Endothelial cell of umbilical vein (primary cell): ENCODE results near the gene CMSS1. TPM values are rescaled to one million over a fixed set of nuclear protein-coding genes. Genes with fewer than 3 reads are reported as not detected.

Experiments
- BruUV-seq: library from RNA; stranded (reverse); fragments of 400-500 nt; replicated peaks from 2 replicates; lab custom pipeline; 2021; lab: Mats Ljungman, UMichigan
- CTCF ChIA-PET: fragments of 300-600, 350-600 bp; sonication (Branson Sonifier 250); formaldehyde crosslinking; loops from one replicate; lab custom pipeline; 2021; ENCODE audit warnings: antibody characterized with exemption, inconsistent platforms; lab: Charles Lee
- POLR2A ChIA-PET: fragments of 300-600, 350-600 bp; sonication (Branson Sonifier 250); formaldehyde crosslinking; loops from one replicate; lab custom pipeline; 2021; ENCODE audit warnings: antibody characterized with exemption, inconsistent platforms; lab: Charles Lee
- DNase-seq: peaks from one replicate; pipeline ENCODE4 v3.0.0-alpha.2; 2011; ENCODE audit warnings: low read depth, low spot score
- FAIRE-seq: peaks from 2 replicates; lab custom pipeline; 2011; peaks lifted over from hg19 to GRCh38; lab: Jason Lieb, UNC
- H2AFZ ChIP-seq: 2 replicates; pipeline ENCODE4 v1.6.0; 2012; ENCODE audit warnings: low read depth, low read length, control low read depth, inconsistent platforms
- H3K27ac ChIP-seq: 2 replicates; pipeline ENCODE4 v1.5.1; 2011; ENCODE audit warnings: low read depth, mild to moderate bottlenecking, control low read depth, low read length, moderate library complexity; ENCODE audit not compliant: insufficient read depth
- H3K27me3 ChIP-seq, 2 experiments: 2 replicates each; pipeline versions ENCODE4 v1.6.0 to v1.6.1; 2011; ENCODE audit warnings: low read length in 2 of 2, mixed read lengths in 1 of 2; ENCODE audit not compliant: control insufficient read depth in 2 of 2, insufficient read depth in 2 of 2
- H3K36me3 ChIP-seq, 2 experiments: 2 replicates in 1 of 2; 3 replicates in 1 of 2; pipeline ENCODE4 v1.5.1; 2011; ENCODE audit warnings: low read length in 2 of 2, mild to moderate bottlenecking in 1 of 2, moderate library complexity in 1 of 2; ENCODE audit not compliant: control insufficient read depth in 2 of 2, insufficient read depth in 2 of 2; ENCODE audit errors: extremely low read depth in 1 of 2
- H3K4me1 ChIP-seq: 3 replicates; pipeline ENCODE4 v1.5.1; 2011; ENCODE audit warnings: mild to moderate bottlenecking, low read length; ENCODE audit not compliant: control insufficient read depth, insufficient read depth; ENCODE audit errors: extremely low read depth
- H3K4me2 ChIP-seq: 2 replicates; pipeline ENCODE4 v1.6.1; 2011; ENCODE audit warnings: low read length, control low read depth, mixed read lengths; ENCODE audit not compliant: insufficient read depth
- H3K4me3 ChIP-seq, 3 experiments: fragments of 200-600 bp in 1 of 3; sonication (generic), shearing (Covaris generic) in 1 of 3; replicated peaks in 1 of 3; 2 replicates each; pipeline ENCODE4 v1.5.1; 2011 to 2016; ENCODE audit warnings: control low read depth in 3 of 3, low read length in 3 of 3, mild to moderate bottlenecking in 2 of 3, inconsistent platforms in 1 of 3, low read depth in 1 of 3, moderate library complexity in 1 of 3; ENCODE audit not compliant: insufficient read depth in 1 of 3
- H3K79me2 ChIP-seq: 2 replicates; pipeline ENCODE4 v1.6.0; 2012; ENCODE audit warnings: low read length, inconsistent platforms; ENCODE audit not compliant: control insufficient read depth, insufficient read depth
- H3K9ac ChIP-seq: replicated peaks from 2 replicates; pipeline ENCODE3; 2011; ENCODE audit warnings: low read length, control low read depth; ENCODE audit not compliant: insufficient read depth; ENCODE audit errors: extremely low read depth
- H3K9me1 ChIP-seq: replicated peaks from 3 replicates; pipeline ENCODE4 v1.6.0; 2011; ENCODE audit warnings: mild to moderate bottlenecking, low read length; ENCODE audit not compliant: control insufficient read depth, insufficient read depth; ENCODE audit errors: extremely low read depth
- H3K9me3 ChIP-seq: replicated peaks from 2 replicates; pipeline ENCODE4 v1.5.1; 2012; ENCODE audit warnings: low read length, inconsistent platforms; ENCODE audit not compliant: control insufficient read depth, insufficient read depth
- H4K20me1 ChIP-seq: replicated peaks from 2 replicates; pipeline ENCODE3; 2011; ENCODE audit warnings: mild to moderate bottlenecking, low read length; ENCODE audit not compliant: control insufficient read depth, insufficient read depth; ENCODE audit errors: extremely low read depth
- CTCF ChIP-seq, 2 donors: IDR thresholded peaks; 1 replicate in 1 of 2; 2 replicates in 1 of 2; pipeline ENCODE4 v1.5.1; 2011; ENCODE audit warnings: low read length in 2 of 2, mild to moderate bottlenecking in 2 of 2, moderate library complexity in 2 of 2, control low read depth in 1 of 2, inconsistent platforms in 1 of 2, low read depth in 1 of 2; ENCODE audit not compliant: insufficient read depth in 1 of 2; ENCODE audit errors: extremely low read depth in 1 of 2
- EZH2 ChIP-seq: IDR thresholded peaks from 2 replicates; pipeline ENCODE4 v1.6.1; 2012; ENCODE audit warnings: borderline replicate concordance, low read depth, mild to moderate bottlenecking, moderate library complexity, low read length, inconsistent platforms; ENCODE audit not compliant: severe bottlenecking
- FOS ChIP-seq: IDR thresholded peaks from 2 replicates; pipeline ENCODE4 v1.6.1; 2011; ENCODE audit warnings: mild to moderate bottlenecking, low read length, moderate library complexity, borderline replicate concordance; ENCODE audit not compliant: insufficient read depth
- GATA2 ChIP-seq: IDR thresholded peaks from 2 replicates; pipeline ENCODE4 v1.7.0; 2011; ENCODE audit warnings: low read depth, mild to moderate bottlenecking, moderate library complexity, mixed read lengths, low read length; ENCODE audit not compliant: insufficient read length, insufficient read depth
- JUN ChIP-seq: IDR thresholded peaks from 2 replicates; pipeline ENCODE4 v1.6.1; 2011; ENCODE audit warnings: borderline replicate concordance, low read depth; ENCODE audit not compliant: insufficient read length, insufficient read depth
- MAX ChIP-seq: IDR thresholded peaks from 2 replicates; pipeline ENCODE4 v1.6.1; 2011; ENCODE audit not compliant: insufficient read depth, insufficient read length
- MYC ChIP-seq: IDR thresholded peaks from one replicate; pipeline ENCODE4 v1.6.1; 2011; ENCODE audit warnings: mild to moderate bottlenecking, low read depth, low read length
- POLR2A ChIP-seq: IDR thresholded peaks from 2 replicates; pipeline ENCODE4 v1.6.1; 2012; ENCODE audit warnings: low read depth, mild to moderate bottlenecking, control low read depth, low read length
- POLR2AphosphoS5 ChIP-seq: IDR thresholded peaks from 2 replicates; pipeline ENCODE4 v1.6.1; 2012; ENCODE audit warnings: low read depth, mild to moderate bottlenecking, control low read depth, low read length, moderate library complexity; ENCODE audit not compliant: insufficient read depth
- dilution Hi-C: fragments of 300-500 bp; cut with MboI; formaldehyde crosslinking; loops from one replicate; pipeline ENCODE4 v1.15.0; 2019; ENCODE audit warnings: low sequenced_read_pairs; ENCODE audit not compliant: extremely low pct_ligation_motif_present
- intact Hi-C: fragments of 100-400 bp; cut with micrococcal nuclease; formaldehyde crosslinking; loops from one replicate; pipeline ENCODE4 v1.10.0; 2022
- polyA plus RNA-seq, 4 experiments: library from polyadenylated mRNA; depleted of rRNA in 3 of 4; stranded (reverse) in 3 of 4; unstranded in 1 of 4; fragments of >200 nt; gene quantifications; 2 replicates each; pipeline versions ENCODE4 v1.2.1 to v1.2.3, GENCODE V29; 2011 to 2012; ENCODE audit warnings: missing spikeins in 1 of 4
- total RNA-seq: library from RNA; stranded (reverse); gene quantifications from 2 replicates; pipeline ENCODE4 v1.2.3, GENCODE V29; 2021

CMSS1 gene
- total and polyA plus RNA-seq, 2 donors (not counting 3 experiments of a cell fraction or from before 2014, with no cell fraction given): 9.7 to 60.6 TPM

GRCh38 chr3:100155590-100155989, 337.9 kb downstream of the CMSS1 start:
- no peak for FAIRE-seq
- no TSS peak for BruUV-seq
- CTCF ChIA-PET: interaction anchor here (0.5 to 1.1 kb wide), 2 partner anchors 56 to 312 kb away, joined by 3 to 5 read pairs; no protein-coding TSS in a partner anchor
- H3K4me1 ChIP-seq: peaks cover 31% of the 10 kb centered on the region
- dilution Hi-C loops (no loop called here), intact Hi-C loops (loop anchor here (5.0 kb wide), 3 partner anchors 63 to 283 kb away; no protein-coding TSS in a partner anchor)
- H3K9me3 ChIP-seq: peaks cover 5% of the 10 kb centered on the region
- TF ChIP-seq CTCF (IDR thresholded peaks at IDR 0.05; ENCODE audit: extremely low read depth in 1 of 2, insufficient read depth in 1 of 2, low read depth in 1 of 2, low read length in 2 of 2): no peak
- no peak for TF ChIP-seq GATA2
- no peak for TF ChIP-seq MAX
- TF ChIP-seq MYC: no peak
- no peaks in the 10 kb centered on the region for H3K27me3 ChIP-seq
- H4K20me1 ChIP-seq: no peaks in the 10 kb centered on the region
- no peak overlapping the region for H3K9ac ChIP-seq
- no peak overlapping the region for H3K4me3 ChIP-seq
- no peak overlapping the region for H3K27ac ChIP-seq
- no peak for DNase-seq
- POLR2A ChIA-PET: no interaction called here
- H3K79me2 ChIP-seq: no peaks in the 10 kb centered on the region
- no peak overlapping the region for H2AFZ ChIP-seq
- H3K36me3 ChIP-seq: no peaks in the 10 kb centered on the region
- no peak overlapping the region for H3K4me2 ChIP-seq
- no peaks in the 10 kb centered on the region for H3K9me1 ChIP-seq

GRCh38 chr3:100157685-100158084, 340.0 kb downstream of the CMSS1 start:
- H3K79me2 ChIP-seq: no peaks in the 10 kb centered on the region
- no peak for TF ChIP-seq POLR2AphosphoS5
- no peak for TF ChIP-seq MYC
- TF ChIP-seq EZH2: no peak
- no peak for TF ChIP-seq MAX
- no peak for TF ChIP-seq POLR2A
- no peak for TF ChIP-seq GATA2
- TF ChIP-seq FOS: no peak
- no peak for TF ChIP-seq JUN
- TF ChIP-seq CTCF (IDR thresholded peaks at IDR 0.05; ENCODE audit: extremely low read depth in 1 of 2, insufficient read depth in 1 of 2, low read depth in 1 of 2, low read length in 2 of 2): no peak
- H2AFZ ChIP-seq: no peak overlapping the region
- intact Hi-C loops: loop anchor here (5.0 kb wide), 3 partner anchors 65 to 285 kb away; no protein-coding TSS in a partner anchor
- peaks cover 41% of the 10 kb centered on the region for H3K4me1 ChIP-seq
- H3K4me3 ChIP-seq: no peak overlapping the region
- H3K27ac ChIP-seq: no peak overlapping the region
- ChIA-PET POLR2A (no interaction called here), CTCF (interaction anchor here (2.7 to 3.0 kb wide), 2 partner anchors 89 to 96 kb away, joined by 15 to 23 read pairs; no protein-coding TSS in a partner anchor)
- DNase-seq (no peak), FAIRE-seq (no peak)
- no TSS peak for BruUV-seq
- no peaks in the 10 kb centered on the region for H3K9me1 ChIP-seq
- peaks cover 5% of the 10 kb centered on the region for H3K9me3 ChIP-seq
- H3K4me2 ChIP-seq: no peak overlapping the region
- no peaks in the 10 kb centered on the region for H4K20me1 ChIP-seq
- H3K9ac ChIP-seq: no peak overlapping the region
- dilution Hi-C loops: no loop called here
- H3K36me3 ChIP-seq: no peaks in the 10 kb centered on the region
- no peaks in the 10 kb centered on the region for H3K27me3 ChIP-seq
